ENCODE data around the gene TUBA8.
"Not testable (repeated sequence)": the region's sequence is repeated elsewhere in the genome, so short reads cannot be mapped to it uniquely, and the experiment has no call there.

The TUBA8 gene

GRCh38 chr22:18110194-18110953, at the start of gene TUBA8:
TUBA8 (plus strand) TSS chr22:18110809; CDS start chr22:18110866, 57 bp downstream.
- DNase-seq = peak; percentile 4

GRCh38 chr22:18062421-18062820, 48.2 kb upstream of the TUBA8 start:
- DNase-seq = no peak

DNA sequence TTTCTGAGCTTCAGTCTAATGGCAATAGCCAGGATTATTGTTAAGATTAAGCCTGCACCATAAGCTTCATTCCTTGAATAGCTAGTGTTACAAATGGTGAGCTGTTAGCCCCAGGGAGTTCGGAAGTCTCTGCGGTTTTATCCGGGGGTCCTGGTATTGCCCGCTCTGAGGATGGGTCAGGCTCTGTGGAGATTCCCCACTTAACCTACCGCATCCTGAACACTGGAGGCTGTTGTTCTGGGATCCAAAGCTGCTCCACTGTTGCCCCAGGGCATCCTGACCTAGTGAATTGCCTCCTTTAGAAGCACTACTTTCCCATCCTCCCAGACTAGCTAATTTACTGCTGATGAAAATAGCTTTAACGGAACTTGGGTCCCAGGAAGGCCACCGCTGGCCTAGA, 47.3 kb upstream of the TUBA8 start:
- no peak for DNase-seq

- not testable (repeated sequence) for DNase-seq
Observed at GRCh38 chr22:18063715-18064114, 46.9 kb upstream of the TUBA8 start.

DNA sequence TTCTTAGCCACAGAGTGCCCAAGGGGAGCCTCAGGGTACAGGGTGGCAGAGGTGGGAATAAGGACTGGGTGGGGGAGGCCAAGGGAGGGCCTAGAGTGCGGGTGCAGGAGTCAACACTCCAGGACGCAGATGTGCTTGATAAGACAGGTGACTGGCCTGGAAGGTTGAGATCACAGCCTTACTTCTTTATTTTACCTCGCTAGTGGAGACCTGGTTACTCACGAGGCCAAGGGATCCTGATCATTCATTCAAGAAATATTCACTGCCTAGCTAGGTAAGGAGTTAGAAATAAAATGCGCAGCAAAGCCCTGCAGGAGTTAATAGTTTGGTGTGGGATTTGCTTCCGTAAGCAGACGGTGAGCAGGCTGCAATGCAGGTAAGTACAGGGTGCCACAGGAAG, 46.0 kb upstream of the TUBA8 start:
- DNase-seq = no peak

DNA sequence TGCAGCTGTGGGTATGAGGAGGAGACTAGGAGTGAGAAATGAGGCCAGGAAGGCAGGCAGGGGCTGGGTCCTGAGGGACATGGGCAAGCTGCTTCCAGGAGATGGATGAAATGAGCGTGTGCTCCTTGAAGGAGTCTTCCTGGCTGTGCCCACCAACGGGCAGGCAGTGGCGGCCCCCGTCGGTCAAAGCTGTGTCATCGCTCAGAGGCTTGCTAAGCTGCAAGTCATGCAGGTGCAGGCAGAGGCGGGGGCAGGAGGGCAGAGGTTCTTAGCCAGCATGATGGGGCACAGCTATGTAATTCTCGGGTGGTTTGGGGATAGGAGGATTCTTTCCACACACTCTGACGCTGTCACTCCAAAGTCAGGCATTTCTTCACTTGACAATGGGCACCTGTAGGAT, 45.4 kb upstream of the TUBA8 start:
- DNase-seq = no peak

DNA sequence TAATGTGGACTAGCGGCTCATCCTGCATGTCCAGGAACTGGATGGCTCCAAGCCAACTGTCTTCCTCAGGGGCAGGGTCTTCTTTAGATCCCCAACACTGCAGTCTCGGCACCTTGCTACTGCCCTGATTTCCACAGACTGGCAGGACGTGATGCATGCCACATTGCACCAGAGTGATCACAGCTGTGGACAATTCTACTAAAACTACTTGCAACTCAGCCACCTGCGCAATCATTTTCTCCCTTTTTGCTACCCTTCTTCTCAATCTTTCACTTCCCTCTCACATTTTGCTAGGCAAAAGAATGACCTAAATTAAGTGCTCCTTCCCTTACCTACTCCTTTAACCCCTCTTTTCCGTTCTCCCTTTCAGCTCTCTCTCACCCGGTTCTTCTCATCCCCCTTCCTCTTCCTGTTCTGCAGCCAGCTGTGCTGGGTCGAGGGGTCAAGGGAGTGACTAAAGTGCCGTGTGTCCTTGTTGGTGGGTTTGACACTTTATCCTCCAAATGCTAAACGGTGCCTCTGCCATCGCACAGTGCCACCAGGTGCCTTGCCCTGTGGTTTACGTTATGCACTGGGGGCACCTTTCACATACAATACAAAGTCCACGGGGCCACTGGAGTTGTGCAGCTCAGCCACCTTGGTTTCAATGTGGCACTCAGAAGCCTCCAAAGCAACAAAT, 44.3 kb upstream of the TUBA8 start:
- DNase-seq = no peak

DNA sequence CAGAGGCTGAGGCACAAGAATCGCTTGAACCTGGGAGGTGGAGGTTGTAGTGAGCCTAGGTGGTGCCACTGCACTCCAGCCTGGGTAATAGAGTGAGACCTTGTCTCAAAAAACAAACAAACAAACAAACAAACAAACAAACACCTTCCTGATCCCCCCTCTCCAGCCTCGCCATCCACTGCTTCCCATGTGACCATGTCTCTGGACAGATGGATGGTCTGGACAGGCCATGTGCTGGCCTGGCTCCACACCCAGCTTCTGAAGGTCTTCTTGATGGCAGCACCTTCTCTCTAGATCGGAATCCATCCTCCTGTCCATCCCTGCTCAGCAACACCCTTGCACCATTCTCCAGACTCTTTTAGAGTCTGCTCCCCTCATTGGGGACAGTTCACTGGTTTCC, 43.5 kb upstream of the TUBA8 start:
- no peak for DNase-seq

DNA sequence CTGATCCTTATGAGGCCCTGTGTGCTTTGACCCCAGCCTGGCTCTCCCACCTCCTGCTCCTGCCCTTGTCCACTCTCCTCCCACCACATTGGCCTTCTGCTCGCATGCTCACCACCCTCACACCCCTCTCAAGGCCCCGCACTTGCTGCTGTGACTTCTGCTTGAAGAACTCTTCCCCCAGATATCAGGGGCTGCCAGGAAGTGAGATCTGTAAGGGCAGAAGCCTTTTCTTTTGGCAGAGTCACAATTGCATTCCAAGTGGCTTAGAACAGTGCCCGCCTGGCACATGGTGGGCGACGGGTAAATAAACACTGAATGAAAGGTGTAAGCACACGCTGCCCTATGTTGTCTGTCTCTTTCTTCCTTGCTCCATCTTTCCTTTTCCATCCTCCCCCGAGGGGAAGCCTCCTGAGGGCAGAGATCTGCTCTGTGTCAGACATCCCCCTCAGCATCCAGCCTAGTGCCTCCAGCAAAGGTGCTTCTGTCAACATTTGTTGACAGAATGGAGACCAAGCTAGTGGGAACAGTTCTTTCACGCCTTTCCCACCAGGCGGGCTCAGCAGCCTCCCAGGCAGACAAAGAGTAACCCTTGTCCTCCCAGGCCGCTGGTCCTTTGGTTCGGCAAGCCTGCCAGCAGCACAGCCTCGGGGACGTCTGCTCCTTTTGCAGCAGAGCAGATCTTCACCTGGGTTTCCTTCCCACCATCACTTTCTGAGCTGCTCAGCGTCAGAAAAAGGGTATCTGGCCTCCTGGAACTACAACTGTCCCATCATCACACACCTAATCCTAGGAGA, 42.9 kb upstream of the TUBA8 start:
- no peak for DNase-seq

GRCh38 chr22:18068381-18068988, 42.1 kb upstream of the TUBA8 start:
- DNase-seq = no peak

DNA sequence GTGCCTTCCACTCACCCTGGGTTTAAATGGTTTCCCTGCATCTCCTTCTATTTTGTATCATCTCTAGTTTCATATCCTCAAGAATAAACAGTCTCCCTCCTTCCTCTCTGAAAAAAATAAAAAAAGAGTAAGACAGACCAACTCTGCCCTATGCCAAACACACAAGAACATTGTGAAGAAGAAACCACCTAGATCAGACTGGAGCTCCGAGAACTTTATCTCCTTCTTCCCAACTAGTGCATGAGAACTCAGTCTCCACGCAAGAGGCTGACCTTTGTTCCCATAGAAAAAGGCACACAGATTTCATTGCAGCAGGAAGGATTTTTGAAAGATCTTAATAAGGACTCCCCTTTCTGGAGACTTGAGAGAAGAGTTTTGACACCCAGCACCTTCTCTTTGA, 41.6 kb upstream of the TUBA8 start:
- no peak for DNase-seq

DNA sequence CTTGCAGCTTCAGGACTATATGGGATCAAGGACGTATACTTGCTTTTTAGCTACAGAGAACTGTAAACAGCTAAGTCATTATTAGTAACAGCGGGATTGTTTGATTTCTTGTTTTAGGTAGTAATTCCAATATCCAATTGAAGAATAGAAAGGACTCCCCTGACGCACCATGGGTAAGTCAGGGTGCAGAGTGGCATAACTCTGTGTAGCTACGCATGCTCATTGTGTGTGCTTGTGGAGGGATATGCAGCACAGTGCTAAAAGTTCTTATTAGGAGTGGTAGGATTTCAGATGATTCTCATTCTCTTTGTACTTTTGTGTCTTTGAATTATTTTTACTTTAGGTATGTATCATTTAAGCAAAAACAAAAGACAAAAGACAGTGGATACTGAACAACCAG, 40.6 kb upstream of the TUBA8 start:
- no peak for DNase-seq

- DNase-seq = no peak
Observed at GRCh38 chr22:18070556-18071306, 39.9 kb upstream of the TUBA8 start.

GRCh38 chr22:18071307-18071967, 39.2 kb upstream of the TUBA8 start:
- not testable (repeated sequence) for DNase-seq

DNA sequence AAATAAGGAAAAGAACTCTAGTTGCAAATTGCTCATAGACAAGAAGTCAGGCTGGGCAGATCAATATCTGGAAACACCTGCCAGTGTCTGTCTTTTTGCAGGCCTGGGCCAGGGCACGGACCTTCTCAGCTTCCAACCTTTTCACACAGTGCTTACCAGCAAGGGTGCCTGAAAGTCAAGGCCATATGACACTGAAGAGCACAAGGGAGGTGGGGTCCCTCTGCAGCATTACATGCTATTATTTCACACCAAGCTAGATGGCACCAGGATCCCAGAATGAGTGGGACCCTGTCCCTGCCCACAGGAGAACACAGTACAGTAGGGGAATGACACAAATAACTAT, 38.7 kb upstream of the TUBA8 start:
- no peak for DNase-seq

DNA sequence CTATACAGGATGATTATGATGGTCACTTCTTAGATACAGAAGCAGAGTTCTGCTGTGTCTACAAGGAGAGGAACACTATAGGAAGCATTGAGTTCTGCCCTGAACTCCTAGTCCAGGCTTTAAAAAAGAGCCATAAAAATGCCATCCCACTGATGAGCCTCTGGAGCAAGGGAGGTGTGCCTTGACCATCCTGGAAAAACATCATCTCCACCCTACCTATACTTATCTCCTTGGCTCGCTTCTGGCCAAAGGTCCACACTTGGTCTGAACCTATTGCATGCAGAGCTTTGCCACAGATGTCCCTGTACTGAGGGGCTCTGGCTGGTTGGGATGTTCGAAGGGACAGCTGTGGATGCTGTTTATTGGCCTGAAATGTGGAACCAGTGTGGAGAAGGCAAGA, 37.1 kb upstream of the TUBA8 start:
- no peak for DNase-seq

DNA sequence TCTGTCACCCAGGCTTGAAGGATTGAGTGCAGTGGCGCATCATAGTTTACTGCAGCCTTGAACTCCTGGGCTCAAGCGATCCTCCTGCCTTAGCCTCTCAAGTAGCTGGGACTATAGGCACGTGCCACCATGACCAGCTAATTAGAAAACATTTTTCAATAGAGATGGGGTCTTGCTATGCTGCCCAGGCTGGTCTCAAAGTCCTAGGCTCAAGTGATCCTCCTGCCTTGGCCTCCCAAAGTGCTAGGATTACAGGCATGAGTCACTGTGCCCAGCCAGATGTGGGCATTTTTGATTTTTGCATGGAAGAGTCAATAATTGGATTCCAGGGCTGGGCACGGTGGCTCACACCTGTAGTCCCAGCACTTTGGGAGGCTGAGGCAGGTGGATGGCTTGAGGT, 36.7 kb upstream of the TUBA8 start:
- not testable (repeated sequence) for DNase-seq

- no peak for DNase-seq
Observed at GRCh38 chr22:18075101-18075719, 35.4 kb upstream of the TUBA8 start.

DNA sequence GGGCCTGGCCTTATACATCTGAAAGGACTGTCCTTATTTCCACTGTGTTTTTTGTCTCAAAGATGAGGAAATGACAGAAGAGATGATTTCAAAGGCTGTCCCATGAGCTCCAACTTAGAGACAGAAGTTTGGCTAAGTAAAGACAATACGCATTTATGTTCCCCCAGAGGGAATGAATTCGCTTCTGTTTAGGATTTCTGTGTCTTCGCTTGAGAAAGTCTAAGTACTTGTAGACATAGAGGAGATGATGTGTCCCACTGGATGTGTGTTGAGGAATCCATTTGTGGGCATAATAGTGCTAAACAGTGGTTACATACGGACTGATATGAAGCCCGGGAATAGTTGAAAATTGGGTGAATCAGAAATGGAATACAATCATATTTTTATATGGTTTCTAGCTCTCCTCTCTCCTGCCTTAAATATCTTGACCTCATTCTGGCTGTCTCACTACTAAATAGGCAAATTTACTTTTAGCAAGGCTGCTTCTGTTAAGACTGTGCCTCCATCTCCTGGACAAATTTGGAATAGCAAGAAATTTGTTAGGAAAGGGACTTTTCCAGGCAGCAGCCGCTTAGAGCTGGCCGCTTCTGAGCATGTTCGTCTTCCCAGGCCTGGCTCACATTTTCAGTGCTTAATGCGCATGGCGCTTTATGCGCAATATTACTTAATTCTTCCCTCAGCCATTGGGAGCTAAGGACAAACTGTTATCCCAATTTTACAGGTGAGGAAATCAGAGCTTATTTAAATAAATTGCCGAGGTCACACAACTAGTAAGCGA, 34.7 kb upstream of the TUBA8 start:
- DNase-seq = peak; percentile 78

- DNase-seq = no peak
Observed at GRCh38 chr22:18077087-18077638, 33.4 kb upstream of the TUBA8 start.

Data from NCI-H748 treated with DMSO at 0.1 percent for 48 hours (cell line).